ENCODE results near the gene KMT2E.
A peak's percentile ranks its signal among the peaks of the same experiment; 100 is the strongest.

The KMT2E gene

GRCh38 chr7:105012503-105013220 lies 1.3 kb upstream of the KMT2E start (continued):
- TF ChIP-seq ZBTB11 (tag by site-specific recombination; conservative IDR thresholded peaks at IDR 0.05; ENCODE audit: low read depth) = 0 out of 2 replicates have a peak, but pooled peaks have one; percentile 40
- TF ChIP-seq EGR2 (tag by site-specific recombination; IDR thresholded peaks at IDR 0.05; ENCODE audit: low read depth) = peak; percentile 99
- TF ChIP-seq ZNF785 (tag by site-specific recombination; IDR thresholded peaks at IDR 0.05) = no peak
- no peak for TF ChIP-seq ZNF169 (tag by site-specific recombination; IDR thresholded peaks at IDR 0.05)
- TF ChIP-seq ZNF324 (tag by site-specific recombination; IDR thresholded peaks at IDR 0.05) = peak; percentile 96
- peak; percentile 89 for TF ChIP-seq ZNF2 (tag by site-specific recombination; IDR thresholded peaks at IDR 0.05)
- no peak for TF ChIP-seq ZFP41 (tag by site-specific recombination; IDR thresholded peaks at IDR 0.05; ENCODE audit: borderline replicate concordance)
- peak; percentile 81 for TF ChIP-seq PRDM4 (tag by site-specific recombination; IDR thresholded peaks at IDR 0.05)
- TF ChIP-seq ZNF121 (tag by site-specific recombination; IDR thresholded peaks at IDR 0.05) = peak; percentile 49; the same call in 1 of the 2 replicates
- peak; percentile 92 for TF ChIP-seq PBX3 (CRISPR knock-in tag; IDR thresholded peaks at IDR 0.05)
- no peak for TF ChIP-seq ZNF777 (tag by site-specific recombination; IDR thresholded peaks at IDR 0.05; ENCODE audit: borderline replicate concordance)
- TF ChIP-seq, protein P1, sequence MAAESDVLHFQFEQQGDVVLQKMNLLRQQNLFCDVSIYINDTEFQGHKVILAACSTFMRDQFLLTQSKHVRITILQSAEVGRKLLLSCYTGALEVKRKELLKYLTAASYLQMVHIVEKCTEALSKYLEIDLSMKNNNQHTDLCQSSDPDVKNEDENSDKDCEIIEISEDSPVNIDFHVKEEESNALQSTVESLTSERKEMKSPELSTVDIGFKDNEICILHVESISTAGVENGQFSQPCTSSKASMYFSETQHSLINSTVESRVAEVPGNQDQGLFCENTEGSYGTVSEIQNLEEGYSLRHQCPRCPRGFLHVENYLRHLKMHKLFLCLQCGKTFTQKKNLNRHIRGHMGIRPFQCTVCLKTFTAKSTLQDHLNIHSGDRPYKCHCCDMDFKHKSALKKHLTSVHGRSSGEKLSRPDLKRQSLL (tag by site-specific recombination; IDR thresholded peaks at IDR 0.05) = peak; percentile 64; the same call in 1 of the 2 replicates
- no peak for TF ChIP-seq BCL6B (tag by site-specific recombination; IDR thresholded peaks at IDR 0.05)
- peak; percentile 10; the same call in 1 of the 2 replicates for TF ChIP-seq ZNF558 (tag by site-specific recombination; IDR thresholded peaks at IDR 0.05)
- TF ChIP-seq KLF9 (tag by site-specific recombination; IDR thresholded peaks at IDR 0.05; ENCODE audit: low read depth) = peak; percentile 74
- TF ChIP-seq REPIN1 (tag by site-specific recombination; IDR thresholded peaks at IDR 0.05; ENCODE audit: low read depth) = 0 out of 2 replicates have a peak, but pooled peaks have one; percentile 20
- TF ChIP-seq ZNF112 (tag by site-specific recombination; IDR thresholded peaks at IDR 0.05) = no peak
- peak; percentile 81 for TF ChIP-seq ZNF449 (tag by site-specific recombination; IDR thresholded peaks at IDR 0.05)
- peak; percentile 96 for TF ChIP-seq PRDM1 (tag by site-specific recombination; IDR thresholded peaks at IDR 0.05)
- peak; percentile 61; the same call in 1 of the 2 replicates for TF ChIP-seq ZNF837 (tag by site-specific recombination; IDR thresholded peaks at IDR 0.05)
- TF ChIP-seq ZNF146 (tag by site-specific recombination; IDR thresholded peaks at IDR 0.05) = peak; percentile 60
- no peak for TF ChIP-seq ZNF624 (tag by site-specific recombination; IDR thresholded peaks at IDR 0.05)
- TF ChIP-seq KLF8 (tag by site-specific recombination; IDR thresholded peaks at IDR 0.05) = peak; percentile 99
- no peak; the same call in 1 of the 2 replicates for TF ChIP-seq HOXD13 (CRISPR knock-in tag; IDR thresholded peaks at IDR 0.05; ENCODE audit: borderline replicate concordance)
- TF ChIP-seq ZEB2 (tag by site-specific recombination; IDR thresholded peaks at IDR 0.05) = peak; percentile 98
- peak; percentile 80 for TF ChIP-seq WT1 (tag by site-specific recombination; IDR thresholded peaks at IDR 0.05)
- peak; percentile 89 for TF ChIP-seq ZNF639 (tag by site-specific recombination; IDR thresholded peaks at IDR 0.05)

Measured in HEK293 (cell line).